Neural cell (in vitro differentiated cells): ENCODE results near the gene REPIN1.

Source experiments
- EP300 ChIP-seq: fragments of 450-650 bp; conservative IDR thresholded peaks from 2 replicates; pipeline ENCODE4 v1.6.1; 2014; ENCODE audit warnings: antibody characterized with exemption, mild to moderate bottlenecking, moderate library complexity; ENCODE audit not compliant: poor library complexity, severe bottlenecking
- EZH2 ChIP-seq: fragments of 200-600, 300-800 bp; shearing (Covaris generic), sonication (generic); IDR thresholded peaks from 2 replicates; pipeline ENCODE4 v1.6.1; 2014; ENCODE audit warnings: antibody characterized with exemption, low read length, borderline replicate concordance, mild to moderate bottlenecking; ENCODE audit not compliant: insufficient read depth, poor library complexity, severe bottlenecking
- POLR2AphosphoS5 ChIP-seq: IDR thresholded peaks from 2 replicates; pipeline ENCODE4 v1.6.1; 2012
- RAD21 ChIP-seq: fragments of 450-650 bp; conservative IDR thresholded peaks from 2 replicates; pipeline ENCODE4 v1.6.1; 2014; ENCODE audit warnings: antibody characterized with exemption, mild to moderate bottlenecking, moderate library complexity
- REST ChIP-seq: IDR thresholded peaks from 2 replicates; pipeline ENCODE4 v1.6.1; 2012; ENCODE audit warnings: borderline replicate concordance
- SMC3 ChIP-seq: fragments of 450-650 bp; conservative IDR thresholded peaks from 2 replicates; pipeline ENCODE4 v1.6.1; 2014; ENCODE audit warnings: antibody characterized with exemption, mild to moderate bottlenecking, moderate library complexity; ENCODE audit not compliant: poor library complexity
- TAF1 ChIP-seq: IDR thresholded peaks from 2 replicates; pipeline ENCODE4 v1.6.1; 2012; ENCODE audit warnings: low read depth
- TF ChIP-seq, protein P1 (sequence below): fragments of 450-650 bp; IDR thresholded peaks from 2 replicates; pipeline ENCODE4 v1.5.1; 2014; ENCODE audit warnings: antibody characterized with exemption, mild to moderate bottlenecking, moderate library complexity; ENCODE audit not compliant: poor library complexity, severe bottlenecking

DNA sequence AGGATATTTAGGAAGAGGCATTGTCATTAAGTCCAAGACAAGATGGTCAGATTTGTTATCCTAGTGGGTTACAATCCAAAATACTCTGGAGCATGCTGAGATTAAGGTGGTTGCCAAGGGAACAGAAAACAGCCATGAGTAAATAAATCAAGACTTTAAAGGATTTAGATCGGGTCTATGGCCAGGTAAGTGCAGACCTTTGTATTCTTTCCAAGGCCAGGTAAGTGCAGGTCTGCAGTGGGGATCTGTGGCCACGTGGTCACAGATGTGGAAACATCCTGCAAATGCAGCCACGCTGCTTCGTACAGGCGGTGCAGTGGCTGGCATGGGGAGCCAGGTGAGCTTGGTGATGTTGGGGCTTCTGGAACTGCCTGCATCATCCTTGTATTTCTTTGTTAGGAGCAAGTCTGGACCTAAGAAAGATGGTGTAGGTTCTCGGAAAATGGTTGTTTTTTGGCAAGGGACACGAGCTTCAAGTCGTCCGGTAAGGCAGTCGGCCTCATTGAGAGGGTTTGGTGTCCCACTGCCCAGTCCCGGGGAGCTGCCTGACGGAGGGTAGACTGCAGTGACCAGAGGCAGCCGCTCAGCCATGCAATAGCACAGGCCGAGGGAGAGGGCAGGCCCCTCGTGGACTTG is 32.3 kb downstream of the REPIN1 start:
- TF ChIP-seq, protein P1, sequence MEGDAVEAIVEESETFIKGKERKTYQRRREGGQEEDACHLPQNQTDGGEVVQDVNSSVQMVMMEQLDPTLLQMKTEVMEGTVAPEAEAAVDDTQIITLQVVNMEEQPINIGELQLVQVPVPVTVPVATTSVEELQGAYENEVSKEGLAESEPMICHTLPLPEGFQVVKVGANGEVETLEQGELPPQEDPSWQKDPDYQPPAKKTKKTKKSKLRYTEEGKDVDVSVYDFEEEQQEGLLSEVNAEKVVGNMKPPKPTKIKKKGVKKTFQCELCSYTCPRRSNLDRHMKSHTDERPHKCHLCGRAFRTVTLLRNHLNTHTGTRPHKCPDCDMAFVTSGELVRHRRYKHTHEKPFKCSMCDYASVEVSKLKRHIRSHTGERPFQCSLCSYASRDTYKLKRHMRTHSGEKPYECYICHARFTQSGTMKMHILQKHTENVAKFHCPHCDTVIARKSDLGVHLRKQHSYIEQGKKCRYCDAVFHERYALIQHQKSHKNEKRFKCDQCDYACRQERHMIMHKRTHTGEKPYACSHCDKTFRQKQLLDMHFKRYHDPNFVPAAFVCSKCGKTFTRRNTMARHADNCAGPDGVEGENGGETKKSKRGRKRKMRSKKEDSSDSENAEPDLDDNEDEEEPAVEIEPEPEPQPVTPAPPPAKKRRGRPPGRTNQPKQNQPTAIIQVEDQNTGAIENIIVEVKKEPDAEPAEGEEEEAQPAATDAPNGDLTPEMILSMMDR: no peak
- no peak for TF ChIP-seq REST
- no peak for TF ChIP-seq EZH2
- TF ChIP-seq EP300: no peak
- TF ChIP-seq RAD21: no peak
- no peak for TF ChIP-seq POLR2AphosphoS5
- TF ChIP-seq TAF1: no peak
- no peak for TF ChIP-seq SMC3
